Progenitor cell of endocrine pancreas (in vitro differentiated cells): ENCODE data around the gene IRX5. TPM values are rescaled to one million over a fixed set of nuclear protein-coding genes. Genes with fewer than 3 reads are reported as not detected.

ENCODE experiments used
- DNase-seq: peaks from one replicate; pipeline ENCODE4 v3.0.0; 2021; ENCODE audit warnings: low spot score; ENCODE audit not compliant: unreplicated experiment
- H3K27ac Mint-ChIP-seq: 2 replicates; pipeline ENCODE4 v1.8.0; 2021; ENCODE audit warnings: mild to moderate bottlenecking, moderate library complexity, mixed read lengths
- H3K27me3 Mint-ChIP-seq: 2 replicates; pipeline ENCODE4 v1.8.0; 2021; ENCODE audit warnings: mixed read lengths
- H3K36me3 Mint-ChIP-seq: 2 replicates; pipeline ENCODE4 v1.8.0; 2022; ENCODE audit warnings: mixed read lengths; ENCODE audit not compliant: insufficient read depth
- H3K4me1 Mint-ChIP-seq: 2 replicates; pipeline ENCODE4 v1.8.0; 2021; ENCODE audit warnings: low read depth, mixed read lengths
- H3K4me3 Mint-ChIP-seq: 2 replicates; pipeline ENCODE4 v1.8.0; 2021; ENCODE audit warnings: low read depth, mild to moderate bottlenecking, moderate library complexity, mixed read lengths
- H3K9me3 Mint-ChIP-seq: 2 replicates; pipeline ENCODE4 v1.8.0; 2021; ENCODE audit warnings: low read depth, mixed read lengths
- total RNA-seq: library from RNA; stranded (reverse); gene quantifications from 2 replicates; pipeline ENCODE4 v1.2.1, GENCODE V29; 2021
- TF ChIP-seq, protein P1 (sequence below): fragments of 200-600 bp; sonication (generic); IDR thresholded peaks from one replicate; pipeline ENCODE4 v1.5.0; 2021; ENCODE audit warnings: antibody characterized with exemption, mild to moderate bottlenecking; ENCODE audit not compliant: unreplicated experiment

Gene IRX5
- total RNA-seq, 1 donor from 2014 or later: 1.2 TPM

- peaks cover 1% of the 10 kb centered on the region for H3K4me1 Mint-ChIP-seq
- TF ChIP-seq, protein P1, sequence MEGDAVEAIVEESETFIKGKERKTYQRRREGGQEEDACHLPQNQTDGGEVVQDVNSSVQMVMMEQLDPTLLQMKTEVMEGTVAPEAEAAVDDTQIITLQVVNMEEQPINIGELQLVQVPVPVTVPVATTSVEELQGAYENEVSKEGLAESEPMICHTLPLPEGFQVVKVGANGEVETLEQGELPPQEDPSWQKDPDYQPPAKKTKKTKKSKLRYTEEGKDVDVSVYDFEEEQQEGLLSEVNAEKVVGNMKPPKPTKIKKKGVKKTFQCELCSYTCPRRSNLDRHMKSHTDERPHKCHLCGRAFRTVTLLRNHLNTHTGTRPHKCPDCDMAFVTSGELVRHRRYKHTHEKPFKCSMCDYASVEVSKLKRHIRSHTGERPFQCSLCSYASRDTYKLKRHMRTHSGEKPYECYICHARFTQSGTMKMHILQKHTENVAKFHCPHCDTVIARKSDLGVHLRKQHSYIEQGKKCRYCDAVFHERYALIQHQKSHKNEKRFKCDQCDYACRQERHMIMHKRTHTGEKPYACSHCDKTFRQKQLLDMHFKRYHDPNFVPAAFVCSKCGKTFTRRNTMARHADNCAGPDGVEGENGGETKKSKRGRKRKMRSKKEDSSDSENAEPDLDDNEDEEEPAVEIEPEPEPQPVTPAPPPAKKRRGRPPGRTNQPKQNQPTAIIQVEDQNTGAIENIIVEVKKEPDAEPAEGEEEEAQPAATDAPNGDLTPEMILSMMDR: no peak
- H3K27me3 Mint-ChIP-seq: no peaks in the 10 kb centered on the region
- DNase-seq: no peak
- H3K4me3 Mint-ChIP-seq: no peak overlapping the region
- H3K36me3 Mint-ChIP-seq: no peaks in the 10 kb centered on the region
- no peak overlapping the region for H3K27ac Mint-ChIP-seq
- H3K9me3 Mint-ChIP-seq: no peaks in the 10 kb centered on the region
Measured at GRCh38 chr16:54891346-54891745, 39.3 kb upstream of the IRX5 start.

GRCh38 chr16:54892981-54893380 lies 37.7 kb upstream of the IRX5 start:
- Mint-ChIP-seq H3K4me3 (no peak overlapping the region), H3K4me1 (peaks cover 1% of the 10 kb centered on the region), H3K9me3 (no peaks in the 10 kb centered on the region), H3K27ac (no peak overlapping the region), H3K36me3 (no peaks in the 10 kb centered on the region), H3K27me3 (no peaks in the 10 kb centered on the region)
- no peak for DNase-seq
- TF ChIP-seq, protein P1: no peak

- Mint-ChIP-seq H3K4me1 (peaks cover 1% of the 10 kb centered on the region), H3K4me3 (no peak overlapping the region), H3K36me3 (peaks cover 1% of the 10 kb centered on the region), H3K27me3 (no peaks in the 10 kb centered on the region), H3K9me3 (peaks cover 3% of the 10 kb centered on the region), H3K27ac (no peak overlapping the region)
- DNase-seq: no peak
- TF ChIP-seq, protein P1: no peak
Measured at GRCh38 chr16:54897930-54898329, 32.7 kb upstream of the IRX5 start.

- Mint-ChIP-seq H3K36me3 (peaks cover 4% of the 10 kb centered on the region), H3K4me3 (no peak overlapping the region), H3K9me3 (peaks cover 10% of the 10 kb centered on the region), H3K27me3 (no peaks in the 10 kb centered on the region), H3K27ac (no peak overlapping the region), H3K4me1 (no peaks in the 10 kb centered on the region)
- TF ChIP-seq, protein P1: no peak
- no peak for DNase-seq
Measured at GRCh38 chr16:54901606-54902005, 29.1 kb upstream of the IRX5 start.

DNA sequence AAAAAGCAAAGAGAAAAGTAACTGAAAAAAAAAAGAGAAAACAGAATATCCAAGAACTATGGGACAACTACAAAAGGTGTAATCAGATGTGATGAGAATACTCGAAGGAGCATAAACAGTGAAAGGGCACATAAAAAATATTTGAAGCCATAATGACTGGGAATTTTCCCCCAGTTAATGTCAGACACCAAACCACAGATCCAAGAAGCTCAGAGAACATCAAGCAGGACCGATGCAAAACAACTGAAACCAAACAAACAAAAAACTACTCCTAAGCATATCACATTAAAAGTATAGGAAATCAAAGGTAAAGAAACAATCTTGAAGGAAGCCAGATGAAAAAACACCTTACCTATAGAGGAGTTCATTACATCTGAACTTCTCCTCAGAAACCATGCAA lies 27.6 kb upstream of the IRX5 start:
- Mint-ChIP-seq H3K9me3 (peaks cover 10% of the 10 kb centered on the region), H3K4me1 (no peaks in the 10 kb centered on the region), H3K36me3 (peaks cover 4% of the 10 kb centered on the region), H3K4me3 (no peak overlapping the region), H3K27ac (no peak overlapping the region), H3K27me3 (no peaks in the 10 kb centered on the region)
- no peak for DNase-seq
- TF ChIP-seq, protein P1: no peak
